ENCODE measurements around the gene CUBN.

- no peak for TF ChIP-seq POLR2AphosphoS5 (IDR thresholded peaks at IDR 0.05)
- no peak for TF ChIP-seq CTCF (IDR thresholded peaks at IDR 0.05)
- TF ChIP-seq POLR2A (IDR thresholded peaks at IDR 0.05): no peak
Observed at GRCh38 chr10:17076626-17077345, 52.8 kb downstream of the CUBN start.
